Common myeloid progenitor, CD34-positive (primary cell): Measurements from ENCODE around the gene SUPT5H.

Experiments used
- CTCF ChIA-PET: fragments of 350-600 bp; sonication (Branson Sonifier 250); formaldehyde crosslinking; loops from one replicate; lab custom pipeline; 2021; ENCODE audit warnings: antibody characterized with exemption; lab: Charles Lee
- POLR2A ChIA-PET: fragments of 350-600 bp; sonication (Branson Sonifier 250); formaldehyde crosslinking; loops from one replicate; lab custom pipeline; 2021; ENCODE audit warnings: antibody characterized with exemption; lab: Charles Lee
- DNase-seq, 3 donors: peaks; one replicate each; pipeline versions ENCODE4 v3.0.0 to v3.0.0-alpha.2; 2013
- H3K27ac ChIP-seq, 2 experiments: 1 replicate in 1 of 2; 2 replicates in 1 of 2; pipeline ENCODE4 v1.7.0; 2013; ENCODE audit warnings: inconsistent platforms in 2 of 2, low read length in 2 of 2, mild to moderate bottlenecking in 2 of 2, low read depth in 1 of 2, moderate library complexity in 1 of 2; ENCODE audit not compliant: severe bottlenecking in 2 of 2, insufficient read depth in 1 of 2, poor library complexity in 1 of 2
- H3K27me3 ChIP-seq, 5 experiments: replicated peaks in 2 of 5; 1 replicate in 3 of 5; 2 replicates in 2 of 5; pipeline versions ENCODE4 v1.6.1 to v1.7.0; 2013; ENCODE audit warnings: low read length in 4 of 5, mild to moderate bottlenecking in 2 of 5, moderate library complexity in 2 of 5, inconsistent platforms in 1 of 5; ENCODE audit not compliant: insufficient read depth in 5 of 5, control insufficient read depth in 4 of 5
- H3K36me3 ChIP-seq, 4 experiments: 1 replicate in 2 of 4; 2 replicates in 2 of 4; pipeline versions ENCODE4 v1.6.1 to v1.7.0; 2013; ENCODE audit warnings: low read length in 3 of 4, control low read depth in 1 of 4, mild to moderate bottlenecking in 1 of 4; ENCODE audit not compliant: control insufficient read depth in 4 of 4, insufficient read depth in 4 of 4
- H3K4me1 ChIP-seq, 4 experiments: 1 replicate in 3 of 4; 2 replicates in 1 of 4; pipeline versions ENCODE4 v1.6.1 to v1.7.1; 2013; ENCODE audit warnings: low read length in 3 of 4, mild to moderate bottlenecking in 3 of 4, control low read depth in 1 of 4, inconsistent platforms in 1 of 4, moderate library complexity in 1 of 4; ENCODE audit not compliant: control insufficient read depth in 4 of 4, insufficient read depth in 4 of 4; ENCODE audit errors: control extremely low read depth in 1 of 4
- H3K4me3 ChIP-seq, 7 experiments: 1 replicate in 4 of 7; 2 replicates in 3 of 7; pipeline versions ENCODE4 v1.5.1 to v1.7.0; 2013; ENCODE audit warnings: mild to moderate bottlenecking in 7 of 7, low read length in 6 of 7, moderate library complexity in 6 of 7, inconsistent platforms in 2 of 7, low read depth in 2 of 7, control low read depth in 1 of 7; ENCODE audit not compliant: insufficient read depth in 4 of 7, control insufficient read depth in 1 of 7; ENCODE audit errors: extremely low read depth in 1 of 7
- H3K9me3 ChIP-seq, 5 experiments: 1 replicate in 4 of 5; 2 replicates in 1 of 5; pipeline versions ENCODE4 v1.6.1 to v1.7.1; 2013; ENCODE audit warnings: low read length in 4 of 5, mild to moderate bottlenecking in 2 of 5, inconsistent platforms in 1 of 5, low read depth in 1 of 5, moderate library complexity in 1 of 5; ENCODE audit not compliant: control insufficient read depth in 4 of 5, insufficient read depth in 2 of 5; ENCODE audit errors: control extremely low read depth in 1 of 5
- WGBS: methylation state at CpG from one replicate; pipeline ENCODE4 v1.1.5; 2013; ENCODE audit not compliant: insufficient coverage; 5-methylcytosine and 5-hydroxymethylcytosine counted together

The SUPT5H gene

DNA sequence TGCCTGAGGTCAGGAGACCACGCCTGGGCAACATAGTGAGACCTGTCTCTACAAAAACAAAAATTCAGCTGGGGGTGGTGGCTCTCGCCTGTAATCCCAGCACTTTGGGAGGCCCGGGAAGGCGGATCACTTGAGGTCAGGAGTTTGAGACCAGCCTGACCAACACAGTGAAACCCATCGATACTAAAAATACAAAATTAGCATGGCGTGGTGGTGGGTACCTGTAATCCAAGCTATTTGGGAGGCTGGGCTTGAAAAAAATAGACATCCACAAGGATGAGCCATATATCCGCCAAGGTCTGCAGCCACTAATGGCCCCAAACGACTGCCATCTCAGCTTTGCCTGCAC is 12.7 kb upstream of the SUPT5H start:
- H3K27me3 ChIP-seq, result no peaks in the 10 kb centered on the region
- H3K27ac ChIP-seq, result no peak overlapping the region
- no peak overlapping the region for H3K4me3 ChIP-seq
- H3K9me3 ChIP-seq, result no peaks in the 10 kb centered on the region
- ChIA-PET POLR2A (no interaction called here), CTCF (interaction anchor here (0.7 to 2.4 kb wide), 2 partner anchors 21 to 44 kb away, joined by 5 to 8 read pairs; partner anchors contain the start of gene PLEKHG2)
- DNase-seq, result no peak
- H3K4me1 ChIP-seq, result peaks cover 4 to 30% (median 22%) of the 10 kb centered on the region in 4 experiments
- WGBS, result 98% methylated on average over 8 of the region's 8 CpGs
- H3K36me3 ChIP-seq, result peaks cover 2 to 30% (median 27%) of the 10 kb centered on the region in 4 experiments

DNA sequence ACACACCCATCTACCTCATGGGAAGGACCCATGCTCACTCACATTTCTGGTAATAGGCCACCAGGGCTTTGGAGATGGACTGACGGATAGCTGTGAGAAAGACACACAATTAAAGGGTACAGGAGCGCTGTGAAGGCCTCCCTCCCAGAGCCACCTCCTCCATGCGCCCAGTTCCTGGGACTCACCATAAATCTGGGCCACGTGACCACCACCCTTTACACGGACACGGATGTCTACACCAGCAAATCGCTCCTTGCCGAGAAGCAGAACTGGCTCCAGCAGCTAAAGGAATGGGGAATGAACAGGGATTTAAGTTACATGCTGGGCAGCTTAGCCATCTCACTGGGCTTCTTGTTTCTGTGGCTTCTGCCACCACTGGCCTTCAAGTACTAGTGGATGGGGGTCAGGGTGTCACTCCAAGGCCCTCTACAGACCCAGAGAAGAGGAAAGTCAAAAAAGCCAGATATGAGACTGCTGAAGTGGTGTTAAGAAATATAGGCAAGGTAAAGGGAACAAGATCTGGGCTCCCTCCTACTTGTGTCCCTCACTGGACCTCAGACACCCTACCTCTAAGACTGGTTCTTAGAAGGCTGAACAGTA is 11.8 kb upstream of the SUPT5H start:
- ChIA-PET CTCF (interaction anchor here (0.7 to 2.4 kb wide), 5 partner anchors 16 to 37 kb away, joined by 3 to 8 read pairs (median 6); partner anchors contain the start of gene PLEKHG2), POLR2A (no interaction called here)
- Histone ChIP-seq H3K27ac (peak overlapping the region in 1 of 2 experiments; percentile 94), H3K4me3 (peak overlapping the region in 1 of 7 experiments; percentile 98), H3K27me3 (no peaks in the 10 kb centered on the region), H3K36me3 (peaks cover 2 to 30% (median 27%) of the 10 kb centered on the region in 4 experiments), H3K4me1 (peaks cover 4 to 30% (median 22%) of the 10 kb centered on the region in 4 experiments), H3K9me3 (no peaks in the 10 kb centered on the region)
- no peak for DNase-seq
- WGBS, result 100% methylated on average over 5 of the region's 8 CpGs

DNA sequence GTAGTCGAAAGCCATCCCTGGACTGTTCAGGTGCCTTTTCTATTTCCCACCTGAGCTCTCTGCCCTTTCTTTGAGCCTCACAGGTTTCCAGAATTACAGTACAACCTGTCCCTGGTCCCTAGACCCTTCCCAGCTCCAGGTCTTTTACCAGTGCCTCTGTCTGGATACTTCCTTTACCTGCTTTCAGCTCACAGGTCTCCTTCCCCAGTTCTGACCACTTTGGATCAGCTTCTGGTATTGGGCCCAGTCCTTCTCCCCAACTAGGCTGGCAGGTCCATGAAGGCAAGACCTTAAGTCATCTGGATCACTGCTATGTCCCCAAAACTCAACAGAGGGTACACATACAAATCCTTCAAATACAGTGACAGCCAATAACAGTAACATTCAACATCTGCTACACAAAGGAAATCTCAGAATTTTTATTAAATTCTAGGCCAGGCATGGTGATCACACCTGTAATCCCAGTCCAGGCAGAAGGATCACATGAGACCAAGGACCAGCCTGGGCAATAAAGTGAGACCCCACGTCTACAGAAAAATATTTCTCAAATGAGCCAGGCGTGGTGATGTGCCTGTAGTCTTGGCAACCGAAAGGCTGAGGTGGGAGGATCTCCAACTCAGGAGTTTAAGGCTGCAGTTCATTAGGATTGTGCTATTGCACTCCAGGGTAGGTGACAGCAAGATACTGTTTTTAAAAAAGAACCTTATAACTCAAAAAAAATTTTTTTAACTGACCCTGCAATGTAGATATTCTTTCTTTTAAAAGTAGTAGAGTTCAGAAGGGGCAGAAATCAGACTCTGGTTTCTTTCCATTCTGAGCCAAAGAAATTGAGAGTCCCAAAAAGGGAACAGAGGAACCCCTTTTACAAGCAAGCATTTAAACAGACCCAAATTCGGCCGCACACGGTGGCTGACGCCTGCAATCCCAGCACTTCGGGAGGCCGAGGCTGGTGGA is 11.0 kb upstream of the SUPT5H start:
- peaks cover 2 to 30% (median 27%) of the 10 kb centered on the region in 4 experiments for H3K36me3 ChIP-seq
- no peak for DNase-seq
- peaks cover 4 to 30% (median 22%) of the 10 kb centered on the region in 4 experiments for H3K4me1 ChIP-seq
- H3K9me3 ChIP-seq, result no peaks in the 10 kb centered on the region
- H3K4me3 ChIP-seq, result peak overlapping the region; percentile 90 to 99 (median 95)
- peak overlapping the region in 1 of 2 experiments; percentile 94 for H3K27ac ChIP-seq
- WGBS, result 84% methylated on average over 10 of the region's 10 CpGs
- CTCF ChIA-PET, result interaction anchor here (0.7 to 2.4 kb wide), 8 partner anchors 8 to 42 kb away, joined by 3 to 10 read pairs (median 6); partner anchors contain the start of genes PLEKHG2 and SUPT5H
- no peaks in the 10 kb centered on the region for H3K27me3 ChIP-seq
- POLR2A ChIA-PET, result interaction anchor here (0.9 to 1.8 kb wide), 4 partner anchors 8 to 30 kb away, joined by 3 to 11 read pairs (median 8); partner anchors contain the start of gene SUPT5H

DNA sequence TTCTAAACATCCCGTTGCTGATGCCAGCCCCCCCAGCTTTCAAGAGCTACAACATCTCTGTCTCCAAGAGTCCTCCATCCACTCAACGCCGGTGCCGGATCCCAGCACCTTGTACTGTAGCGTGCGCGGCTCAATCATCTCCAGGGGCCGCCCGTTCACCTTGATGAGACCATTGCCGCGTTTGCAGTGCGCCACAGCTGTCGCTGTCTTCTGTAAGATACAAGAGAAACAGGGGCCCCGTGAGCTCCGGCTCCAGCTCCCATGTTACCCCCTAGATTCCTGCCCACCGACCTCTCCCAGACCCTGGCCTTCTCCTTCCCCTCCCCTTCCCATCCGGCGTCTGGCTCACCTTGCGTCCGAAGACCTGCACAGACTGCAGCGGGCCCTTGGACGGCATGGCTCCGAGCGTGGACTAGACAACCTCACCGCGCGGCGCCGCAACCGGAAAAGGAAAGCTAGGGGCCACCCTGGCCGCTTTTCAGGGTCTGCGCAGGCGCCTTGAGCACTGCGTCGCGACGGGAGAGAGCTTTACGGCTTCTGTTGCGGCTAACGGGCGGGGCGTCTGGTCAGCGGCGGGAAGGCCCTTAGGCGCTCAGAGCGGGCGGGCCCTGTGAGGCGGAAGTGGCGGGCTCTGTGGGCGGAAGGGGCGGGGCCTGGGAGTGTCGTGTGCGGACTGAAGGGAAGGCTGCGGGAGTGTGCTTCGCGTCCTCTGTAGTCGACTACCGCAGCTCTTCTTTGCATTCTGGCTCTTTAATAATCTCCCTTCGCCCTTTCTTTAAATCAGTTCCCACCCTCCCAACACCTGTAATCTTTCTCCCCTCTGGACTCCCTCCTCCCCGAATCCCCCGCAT is 9.7 kb upstream of the SUPT5H start, which contains the start of gene RPS16:
Gene RPS16 (minus strand): TSS at position 451 of the 851 bp plus-strand sequence. CDS start 54 bp downstream, at position 397.
- Histone ChIP-seq H3K27me3 (no peaks in the 10 kb centered on the region), H3K27ac (peak within 1 kb of the TSS; percentile 89 to 94), H3K4me3 (peak within 1 kb of the TSS; percentile 90 to 99 (median 95)), H3K36me3 (peaks cover 2 to 30% (median 27%) of the 10 kb centered on the region in 4 experiments), H3K4me1 (peaks cover 4 to 33% (median 23%) of the 10 kb centered on the region in 4 experiments), H3K9me3 (no peaks in the 10 kb centered on the region)
- peak; percentile 98 to 99 (median 98) for DNase-seq
- ChIA-PET POLR2A (interaction anchor here (0.6 to 1.8 kb wide), 14 partner anchors 9 to 98 kb away, joined by 3 to 16 read pairs (median 4); partner anchors contain the start of genes MED29, PAF1, PLEKHG2 and SUPT5H), CTCF (interaction anchor here (0.5 to 2.3 kb wide), 7 partner anchors 9 to 97 kb away, joined by 3 to 10 read pairs (median 3); partner anchors contain the start of genes EID2B and SUPT5H)
- 0% methylated on average over 39 of the region's 61 CpGs for WGBS

DNA sequence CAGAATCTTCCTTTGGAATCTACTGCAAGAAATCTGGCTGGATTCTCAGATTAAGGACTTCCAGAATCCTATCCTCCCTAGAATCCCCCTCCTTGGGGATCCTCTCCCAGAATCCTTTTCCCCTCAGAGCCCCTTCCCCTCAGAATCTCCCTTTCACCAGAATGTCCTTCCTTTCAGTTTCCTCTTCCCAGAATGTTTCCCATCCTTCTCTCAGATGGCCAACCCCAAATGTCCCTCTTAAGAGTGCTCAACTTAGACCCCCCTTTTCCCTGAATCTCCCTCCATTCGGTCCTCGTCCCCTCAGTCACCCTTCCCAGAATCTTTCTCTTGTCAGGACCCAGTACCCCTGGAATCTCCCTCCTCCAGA is 9.0 kb upstream of the SUPT5H start:
- H3K27ac ChIP-seq, result peak overlapping the region in 1 of 2 experiments; percentile 79
- peak overlapping the region; percentile 12 to 99 (median 90) for H3K4me3 ChIP-seq
- no peaks in the 10 kb centered on the region for H3K9me3 ChIP-seq
- ChIA-PET POLR2A (interaction anchor here (0.6 to 1.8 kb wide), 13 partner anchors 9 to 97 kb away, joined by 3 to 16 read pairs (median 5); partner anchors contain the start of genes MED29, PAF1, PLEKHG2 and SUPT5H), CTCF (interaction anchor here (0.9 to 2.3 kb wide), 4 partner anchors 9 to 21 kb away, joined by 3 to 10 read pairs (median 5); partner anchors contain the start of gene SUPT5H)
- 4% methylated on average over 2 of the region's 2 CpGs for WGBS
- peaks cover 4 to 28% (median 22%) of the 10 kb centered on the region in 4 experiments for H3K4me1 ChIP-seq
- DNase-seq, result no peak
- H3K27me3 ChIP-seq, result no peaks in the 10 kb centered on the region
- H3K36me3 ChIP-seq, result peaks cover 2 to 28% (median 26%) of the 10 kb centered on the region in 4 experiments
